Measurements from ENCODE around the gene PLP2.

DNA sequence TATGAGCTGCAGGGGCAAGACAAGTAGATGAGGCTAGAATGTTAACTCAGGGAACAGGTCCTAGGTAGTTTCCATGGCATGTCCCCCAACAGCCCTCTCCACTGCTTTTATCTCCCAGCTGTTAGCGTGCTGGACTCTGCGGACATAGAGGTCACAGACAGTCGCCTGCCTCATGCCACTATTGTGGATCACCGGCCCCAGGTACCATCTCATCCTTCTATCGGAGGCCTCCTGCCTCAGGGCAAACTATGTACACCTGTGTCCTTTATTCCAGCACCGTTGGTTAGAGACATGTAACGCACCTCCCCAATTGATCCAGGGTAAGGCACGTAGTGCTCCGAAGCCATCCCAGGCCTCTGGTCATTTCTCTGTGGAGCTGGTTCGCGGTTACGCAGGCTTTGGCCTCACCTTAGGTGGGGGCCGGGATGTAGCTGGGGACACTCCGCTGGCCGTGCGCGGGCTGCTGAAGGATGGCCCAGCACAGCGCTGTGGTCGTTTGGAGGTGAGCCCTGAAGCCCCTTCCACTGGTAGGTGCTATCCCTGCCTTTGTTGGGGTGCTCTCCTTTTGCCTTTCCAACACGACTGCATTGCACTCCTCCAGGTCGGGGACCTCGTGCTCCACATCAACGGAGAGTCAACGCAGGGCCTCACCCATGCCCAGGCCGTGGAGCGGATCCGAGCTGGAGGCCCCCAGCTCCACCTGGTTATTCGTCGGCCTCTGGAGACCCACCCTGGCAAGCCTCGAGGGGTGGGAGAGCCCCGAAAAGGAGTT, 6.9 kb upstream of the PLP2 start:
- TF ChIP-seq EZH2 (IDR thresholded peaks at IDR 0.05; ENCODE audit: insufficient read depth, poor library complexity, severe bottlenecking): no peak
- TF ChIP-seq EZH2phosphoT487 (IDR thresholded peaks at IDR 0.05; ENCODE audit: insufficient read depth, low read depth): no peak

Measured in GM23248 (cell line).